Endothelial cell of umbilical vein (primary cell): ENCODE measurements around the gene DERA. TPM values are rescaled to one million over a fixed set of nuclear protein-coding genes. Genes with fewer than 3 reads are reported as not detected.

ENCODE experiments used
- BruUV-seq: library from RNA; stranded (reverse); fragments of 400-500 nt; replicated peaks from 2 replicates; lab custom pipeline; 2021; lab: Mats Ljungman, UMichigan
- CTCF ChIA-PET: fragments of 300-600, 350-600 bp; sonication (Branson Sonifier 250); formaldehyde crosslinking; loops from one replicate; lab custom pipeline; 2021; ENCODE audit warnings: antibody characterized with exemption, inconsistent platforms; lab: Charles Lee
- POLR2A ChIA-PET: fragments of 300-600, 350-600 bp; sonication (Branson Sonifier 250); formaldehyde crosslinking; loops from one replicate; lab custom pipeline; 2021; ENCODE audit warnings: antibody characterized with exemption, inconsistent platforms; lab: Charles Lee
- DNase-seq: peaks from one replicate; pipeline ENCODE4 v3.0.0-alpha.2; 2011; ENCODE audit warnings: low read depth, low spot score
- FAIRE-seq: peaks from 2 replicates; lab custom pipeline; 2011; peaks lifted over from hg19 to GRCh38; lab: Jason Lieb, UNC
- H2AFZ ChIP-seq: 2 replicates; pipeline ENCODE4 v1.6.0; 2012; ENCODE audit warnings: low read depth, low read length, control low read depth, inconsistent platforms
- H3K27ac ChIP-seq: 2 replicates; pipeline ENCODE4 v1.5.1; 2011; ENCODE audit warnings: low read depth, mild to moderate bottlenecking, control low read depth, low read length, moderate library complexity; ENCODE audit not compliant: insufficient read depth
- H3K27me3 ChIP-seq, 2 experiments: 2 replicates each; pipeline versions ENCODE4 v1.6.0 to v1.6.1; 2011; ENCODE audit warnings: low read length in 2 of 2, mixed read lengths in 1 of 2; ENCODE audit not compliant: control insufficient read depth in 2 of 2, insufficient read depth in 2 of 2
- H3K36me3 ChIP-seq, 2 experiments: 2 replicates in 1 of 2; 3 replicates in 1 of 2; pipeline ENCODE4 v1.5.1; 2011; ENCODE audit warnings: low read length in 2 of 2, mild to moderate bottlenecking in 1 of 2, moderate library complexity in 1 of 2; ENCODE audit not compliant: control insufficient read depth in 2 of 2, insufficient read depth in 2 of 2; ENCODE audit errors: extremely low read depth in 1 of 2
- H3K4me1 ChIP-seq: 3 replicates; pipeline ENCODE4 v1.5.1; 2011; ENCODE audit warnings: mild to moderate bottlenecking, low read length; ENCODE audit not compliant: control insufficient read depth, insufficient read depth; ENCODE audit errors: extremely low read depth
- H3K4me2 ChIP-seq: 2 replicates; pipeline ENCODE4 v1.6.1; 2011; ENCODE audit warnings: low read length, control low read depth, mixed read lengths; ENCODE audit not compliant: insufficient read depth
- H3K4me3 ChIP-seq, 3 experiments: fragments of 200-600 bp in 1 of 3; sonication (generic), shearing (Covaris generic) in 1 of 3; replicated peaks in 1 of 3; 2 replicates each; pipeline ENCODE4 v1.5.1; 2011 to 2016; ENCODE audit warnings: control low read depth in 3 of 3, low read length in 3 of 3, mild to moderate bottlenecking in 2 of 3, inconsistent platforms in 1 of 3, low read depth in 1 of 3, moderate library complexity in 1 of 3; ENCODE audit not compliant: insufficient read depth in 1 of 3
- H3K79me2 ChIP-seq: 2 replicates; pipeline ENCODE4 v1.6.0; 2012; ENCODE audit warnings: low read length, inconsistent platforms; ENCODE audit not compliant: control insufficient read depth, insufficient read depth
- H3K9ac ChIP-seq: replicated peaks from 2 replicates; pipeline ENCODE3; 2011; ENCODE audit warnings: low read length, control low read depth; ENCODE audit not compliant: insufficient read depth; ENCODE audit errors: extremely low read depth
- H3K9me1 ChIP-seq: replicated peaks from 3 replicates; pipeline ENCODE4 v1.6.0; 2011; ENCODE audit warnings: mild to moderate bottlenecking, low read length; ENCODE audit not compliant: control insufficient read depth, insufficient read depth; ENCODE audit errors: extremely low read depth
- H3K9me3 ChIP-seq: replicated peaks from 2 replicates; pipeline ENCODE4 v1.5.1; 2012; ENCODE audit warnings: low read length, inconsistent platforms; ENCODE audit not compliant: control insufficient read depth, insufficient read depth
- H4K20me1 ChIP-seq: replicated peaks from 2 replicates; pipeline ENCODE3; 2011; ENCODE audit warnings: mild to moderate bottlenecking, low read length; ENCODE audit not compliant: control insufficient read depth, insufficient read depth; ENCODE audit errors: extremely low read depth
- CTCF ChIP-seq, 2 donors: IDR thresholded peaks; 1 replicate in 1 of 2; 2 replicates in 1 of 2; pipeline ENCODE4 v1.5.1; 2011; ENCODE audit warnings: low read length in 2 of 2, mild to moderate bottlenecking in 2 of 2, moderate library complexity in 2 of 2, control low read depth in 1 of 2, inconsistent platforms in 1 of 2, low read depth in 1 of 2; ENCODE audit not compliant: insufficient read depth in 1 of 2; ENCODE audit errors: extremely low read depth in 1 of 2
- EZH2 ChIP-seq: IDR thresholded peaks from 2 replicates; pipeline ENCODE4 v1.6.1; 2012; ENCODE audit warnings: borderline replicate concordance, low read depth, mild to moderate bottlenecking, moderate library complexity, low read length, inconsistent platforms; ENCODE audit not compliant: severe bottlenecking
- GATA2 ChIP-seq: IDR thresholded peaks from 2 replicates; pipeline ENCODE4 v1.7.0; 2011; ENCODE audit warnings: low read depth, mild to moderate bottlenecking, moderate library complexity, mixed read lengths, low read length; ENCODE audit not compliant: insufficient read length, insufficient read depth
- JUN ChIP-seq: IDR thresholded peaks from 2 replicates; pipeline ENCODE4 v1.6.1; 2011; ENCODE audit warnings: borderline replicate concordance, low read depth; ENCODE audit not compliant: insufficient read length, insufficient read depth
- MAX ChIP-seq: IDR thresholded peaks from 2 replicates; pipeline ENCODE4 v1.6.1; 2011; ENCODE audit not compliant: insufficient read depth, insufficient read length
- MYC ChIP-seq: IDR thresholded peaks from one replicate; pipeline ENCODE4 v1.6.1; 2011; ENCODE audit warnings: mild to moderate bottlenecking, low read depth, low read length
- POLR2A ChIP-seq: IDR thresholded peaks from 2 replicates; pipeline ENCODE4 v1.6.1; 2012; ENCODE audit warnings: low read depth, mild to moderate bottlenecking, control low read depth, low read length
- dilution Hi-C: fragments of 300-500 bp; cut with MboI; formaldehyde crosslinking; loops from one replicate; pipeline ENCODE4 v1.15.0; 2019; ENCODE audit warnings: low sequenced_read_pairs; ENCODE audit not compliant: extremely low pct_ligation_motif_present
- intact Hi-C: fragments of 100-400 bp; cut with micrococcal nuclease; formaldehyde crosslinking; loops from one replicate; pipeline ENCODE4 v1.10.0; 2022
- polyA plus RNA-seq, 4 experiments: library from polyadenylated mRNA; depleted of rRNA in 3 of 4; stranded (reverse) in 3 of 4; unstranded in 1 of 4; fragments of >200 nt; gene quantifications; 2 replicates each; pipeline versions ENCODE4 v1.2.1 to v1.2.3, GENCODE V29; 2011 to 2012; ENCODE audit warnings: missing spikeins in 1 of 4
- total RNA-seq: library from RNA; stranded (reverse); gene quantifications from 2 replicates; pipeline ENCODE4 v1.2.3, GENCODE V29; 2021

The DERA gene
- total and polyA plus RNA-seq, 2 donors (not counting 3 experiments of a cell fraction or from before 2014, with no cell fraction given), result 19.8 to 41.5 TPM

GRCh38 chr12:16063726-16064125 is 152.6 kb downstream of the DERA start:
- dilution Hi-C loops, result no loop called here
- Histone ChIP-seq H3K79me2 (no peaks in the 10 kb centered on the region), H3K9ac (no peak overlapping the region), H4K20me1 (no peaks in the 10 kb centered on the region), H3K4me3 (no peak overlapping the region), H3K4me2 (no peak overlapping the region), H3K9me1 (no peaks in the 10 kb centered on the region), H3K27ac (no peak overlapping the region), H3K27me3 (peaks cover 2 to 7% of the 10 kb centered on the region in 2 experiments), H3K9me3 (no peaks in the 10 kb centered on the region), H3K36me3 (no peaks in the 10 kb centered on the region), H3K4me1 (no peaks in the 10 kb centered on the region), H2AFZ (no peak overlapping the region)
- ChIA-PET CTCF (interaction anchor here (1.3 kb wide), 1 partner anchor 59 kb away, joined by 3 read pairs; no protein-coding TSS in a partner anchor), POLR2A (no interaction called here)
- intact Hi-C loops, result no loop called here
- FAIRE-seq (peak; percentile 24), DNase-seq (peak; percentile 8)
- TF ChIP-seq GATA2 (no peak), MAX (no peak), EZH2 (no peak), CTCF (IDR thresholded peaks at IDR 0.05; ENCODE audit: extremely low read depth in 1 of 2, insufficient read depth in 1 of 2, low read depth in 1 of 2, low read length in 2 of 2) (no peak)
- no TSS peak for BruUV-seq

- FAIRE-seq, result no peak
Observed at GRCh38 chr12:16070113-16070512, 159.0 kb downstream of the DERA start.

More at GRCh38 chr12:16070113-16070512, 159.0 kb downstream of the DERA start:
- H3K9me1 ChIP-seq, result no peaks in the 10 kb centered on the region
- H3K4me3 ChIP-seq, result no peak overlapping the region
- no peaks in the 10 kb centered on the region for H3K36me3 ChIP-seq
- TF ChIP-seq MAX, result no peak
- TF ChIP-seq JUN, result no peak
- no peak for TF ChIP-seq POLR2A
- no peak for TF ChIP-seq GATA2
- TF ChIP-seq CTCF (IDR thresholded peaks at IDR 0.05; ENCODE audit: extremely low read depth in 1 of 2, insufficient read depth in 1 of 2, low read depth in 1 of 2, low read length in 2 of 2), result no peak
- TF ChIP-seq MYC, result no peak
- H4K20me1 ChIP-seq, result no peaks in the 10 kb centered on the region
- H3K27me3 ChIP-seq, result peaks cover 6 to 16% of the 10 kb centered on the region in 2 experiments
- no peak for DNase-seq
- no peak overlapping the region for H3K9ac ChIP-seq
- dilution Hi-C loops, result no loop called here
- no peak overlapping the region for H2AFZ ChIP-seq
- intact Hi-C loops, result no loop called here
- H3K4me1 ChIP-seq, result no peaks in the 10 kb centered on the region
- H3K4me2 ChIP-seq, result no peak overlapping the region
- H3K27ac ChIP-seq, result no peak overlapping the region
- H3K9me3 ChIP-seq, result no peaks in the 10 kb centered on the region
- ChIA-PET POLR2A (no interaction called here), CTCF (interaction anchor here (1.1 kb wide), 1 partner anchor 485 kb away, joined by 3 read pairs; no protein-coding TSS in a partner anchor)
- no TSS peak for BruUV-seq
- H3K79me2 ChIP-seq, result no peaks in the 10 kb centered on the region
